Measurements from ENCODE around the gene CCDC188.

DNA sequence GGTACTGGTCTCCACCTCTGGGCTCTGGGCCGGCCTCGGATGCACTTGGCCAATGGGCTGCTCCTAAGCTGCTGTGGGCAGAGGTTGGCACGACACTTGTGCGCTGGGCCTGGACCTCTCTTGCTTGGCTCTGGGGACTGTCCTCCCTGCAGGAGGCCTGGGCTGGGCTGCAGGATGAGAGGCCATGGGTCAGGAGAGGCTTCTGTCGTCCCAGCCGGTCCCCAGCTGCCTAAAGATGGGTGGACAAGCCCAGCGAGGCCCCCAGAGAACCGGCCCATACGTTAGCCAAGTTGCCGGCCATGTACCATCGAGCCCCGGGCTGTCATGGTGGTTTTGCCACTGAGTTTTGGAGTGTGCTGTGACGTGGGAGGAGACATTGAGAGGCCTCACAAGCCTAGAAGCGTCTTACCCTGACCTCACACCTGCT is 1.6 kb upstream of the CCDC188 start:
- no peak for TF ChIP-seq FOXM1 (IDR thresholded peaks at IDR 0.05; ENCODE audit: borderline replicate concordance)
- no peak for TF ChIP-seq CTBP1 (IDR thresholded peaks at IDR 0.05; ENCODE audit: borderline replicate concordance)
- no peak for TF ChIP-seq SP1 (IDR thresholded peaks at IDR 0.05)
- TF ChIP-seq ARNT (IDR thresholded peaks at IDR 0.05), result no peak
- TF ChIP-seq SUZ12 (IDR thresholded peaks at IDR 0.05), result no peak
- no peak for TF ChIP-seq FOXA1 (IDR thresholded peaks at IDR 0.05)
- TF ChIP-seq BHLHE40 (IDR thresholded peaks at IDR 0.05; ENCODE audit: borderline replicate concordance), result no peak
